ENCODE measurements around the gene BCL2.

Gene BCL2

DNA sequence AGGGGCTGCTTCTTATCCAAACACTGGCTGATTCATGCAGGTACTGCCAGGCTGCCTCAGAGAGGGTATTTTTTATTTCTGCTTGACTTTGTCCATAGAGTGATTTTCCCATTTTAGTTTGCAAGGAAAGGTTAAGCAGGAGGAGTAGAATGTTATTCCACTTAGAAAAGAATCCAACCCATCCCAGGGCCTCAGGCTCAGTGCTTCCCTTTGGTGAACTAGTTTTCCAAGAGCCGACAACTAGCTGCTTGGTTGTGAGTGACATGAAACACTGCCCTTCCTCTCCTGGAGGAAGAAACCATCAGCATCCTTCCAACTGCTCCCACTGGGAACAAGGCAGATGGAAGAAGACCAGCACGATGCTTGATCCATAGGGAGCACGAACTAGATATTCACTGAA is 58.5 kb downstream of the BCL2 start:
- Histone ChIP-seq H3K9me3 (ENCODE audit: insufficient read depth, low read length, severe bottlenecking) (no peaks in the 10 kb centered on the region), H3K4me2 (ENCODE audit: insufficient read depth, low read length) (no peak overlapping the region), H3K36me3 (ENCODE audit: insufficient read depth, low read length) (peaks cover 49% of the 10 kb centered on the region), H4K20me1 (ENCODE audit: insufficient read depth, low read length) (peaks cover 35% of the 10 kb centered on the region), H3K79me2 (ENCODE audit: insufficient read depth, low read length) (peaks cover 97% of the 10 kb centered on the region), H3K27me3 (ENCODE audit: insufficient read depth, low read length, poor library complexity) (no peaks in the 10 kb centered on the region), H2AFZ (ENCODE audit: low read depth, low read length) (no peak overlapping the region), H3K4me3 (ENCODE audit: low read depth in 1 of 2, low read length in 2 of 2) (no peak overlapping the region), H3K9ac (ENCODE audit: low read depth, low read length) (no peak overlapping the region), H3K27ac (ENCODE audit: low read length) (no peak overlapping the region), H3K4me1 (ENCODE audit: insufficient read depth, low read length) (no peaks in the 10 kb centered on the region)
- DNase-seq, result no peak
- ATAC-seq (ENCODE audit: insufficient read depth, low read depth), result no peak
- TF ChIP-seq EZH2 (IDR thresholded peaks at IDR 0.05; ENCODE audit: borderline replicate concordance, low read depth, low read length, severe bottlenecking) (no peak), CTCF (IDR thresholded peaks at IDR 0.05; ENCODE audit: borderline replicate concordance, extremely low read depth, low read length, poor library complexity, severe bottlenecking) (no peak)

DNA sequence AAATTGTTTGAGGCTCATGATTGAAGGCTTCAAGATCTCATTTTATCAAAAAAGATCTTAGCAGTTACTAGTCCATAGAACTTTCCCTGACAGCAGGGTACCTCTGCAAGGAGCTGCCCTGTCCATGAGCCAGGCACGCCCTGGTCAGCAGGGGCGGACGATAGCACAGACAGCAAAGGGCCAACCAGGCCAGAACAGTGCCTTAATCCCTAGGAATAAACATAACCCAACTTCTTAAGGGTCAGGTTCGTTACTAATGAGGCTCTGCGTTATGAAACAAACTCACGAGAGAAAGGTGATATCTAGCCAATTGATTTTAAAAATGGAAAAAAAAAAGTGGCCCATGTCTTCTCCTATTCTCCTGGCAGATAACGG is 59.2 kb downstream of the BCL2 start:
- Histone ChIP-seq H3K27me3 (ENCODE audit: insufficient read depth, low read length, poor library complexity) (no peaks in the 10 kb centered on the region), H3K79me2 (ENCODE audit: insufficient read depth, low read length) (peaks cover 96% of the 10 kb centered on the region), H3K4me3 (ENCODE audit: low read depth in 1 of 2, low read length in 2 of 2) (no peak overlapping the region), H3K4me2 (ENCODE audit: insufficient read depth, low read length) (no peak overlapping the region), H3K9ac (ENCODE audit: low read depth, low read length) (no peak overlapping the region), H4K20me1 (ENCODE audit: insufficient read depth, low read length) (peaks cover 35% of the 10 kb centered on the region), H3K9me3 (ENCODE audit: insufficient read depth, low read length, severe bottlenecking) (no peaks in the 10 kb centered on the region), H3K36me3 (ENCODE audit: insufficient read depth, low read length) (peaks cover 54% of the 10 kb centered on the region), H2AFZ (ENCODE audit: low read depth, low read length) (no peak overlapping the region), H3K4me1 (ENCODE audit: insufficient read depth, low read length) (no peaks in the 10 kb centered on the region), H3K27ac (ENCODE audit: low read length) (no peak overlapping the region)
- no peak for DNase-seq
- ATAC-seq (ENCODE audit: insufficient read depth, low read depth), result no peak
- TF ChIP-seq CTCF (IDR thresholded peaks at IDR 0.05; ENCODE audit: borderline replicate concordance, extremely low read depth, low read length, poor library complexity, severe bottlenecking) (no peak), EZH2 (IDR thresholded peaks at IDR 0.05; ENCODE audit: borderline replicate concordance, low read depth, low read length, severe bottlenecking) (no peak)

GRCh38 chr18:63259567-63260379 is 59.8 kb downstream of the BCL2 start:
- Histone ChIP-seq H3K9me3 (ENCODE audit: insufficient read depth, low read length, severe bottlenecking) (no peaks in the 10 kb centered on the region), H3K4me2 (ENCODE audit: insufficient read depth, low read length) (no peak overlapping the region), H3K9ac (ENCODE audit: low read depth, low read length) (no peak overlapping the region), H4K20me1 (ENCODE audit: insufficient read depth, low read length) (peaks cover 29% of the 10 kb centered on the region), H3K4me3 (ENCODE audit: low read depth in 1 of 2, low read length in 2 of 2) (no peak overlapping the region), H3K36me3 (ENCODE audit: insufficient read depth, low read length) (peaks cover 55% of the 10 kb centered on the region), H3K27ac (ENCODE audit: low read length) (no peak overlapping the region), H3K4me1 (ENCODE audit: insufficient read depth, low read length) (no peaks in the 10 kb centered on the region), H3K27me3 (ENCODE audit: insufficient read depth, low read length, poor library complexity) (no peaks in the 10 kb centered on the region), H3K79me2 (ENCODE audit: insufficient read depth, low read length) (peaks cover 96% of the 10 kb centered on the region), H2AFZ (ENCODE audit: low read depth, low read length) (no peak overlapping the region)
- DNase-seq (no peak), ATAC-seq (ENCODE audit: insufficient read depth, low read depth) (no peak)
- TF ChIP-seq CTCF (IDR thresholded peaks at IDR 0.05; ENCODE audit: borderline replicate concordance, extremely low read depth, low read length, poor library complexity, severe bottlenecking) (no peak), EZH2 (IDR thresholded peaks at IDR 0.05; ENCODE audit: borderline replicate concordance, low read depth, low read length, severe bottlenecking) (no peak)
